ENCODE results near the gene PLA2G7.
"Not testable (repeated sequence)": the region's sequence is repeated elsewhere in the genome, so short reads cannot be mapped to it uniquely, and the experiment has no call there.

Gene PLA2G7

DNA sequence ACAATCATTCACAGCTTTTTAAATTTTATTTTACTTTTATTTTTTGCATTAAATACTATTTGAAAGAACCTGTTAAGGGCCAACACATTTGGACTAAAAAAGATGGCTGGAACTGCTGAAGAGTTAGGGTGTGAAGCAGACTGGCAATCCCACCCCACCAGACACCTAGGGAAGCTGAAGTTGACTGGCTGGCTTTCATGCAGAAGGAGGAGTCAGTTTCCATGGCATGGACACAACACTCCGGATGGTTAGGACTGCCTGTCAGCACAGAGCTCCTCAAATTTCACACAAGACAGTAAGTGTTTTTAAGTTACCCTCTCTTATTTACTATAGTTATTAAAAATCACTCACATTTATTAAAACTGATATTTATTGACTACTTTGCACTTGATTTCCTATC is 11.5 kb upstream of the PLA2G7 start, which contains the start of gene ANKRD66:
Gene ANKRD66 (plus strand): TSS at position 238 of the 400 bp plus-strand sequence. CDS start 5,016 bp downstream, outside the sequence.
- no peak for FAIRE-seq

GRCh38 chr6:46745973-46746372 is 10.8 kb upstream of the PLA2G7 start:
- no peak for FAIRE-seq

GRCh38 chr6:46744159-46744725 is 9.1 kb upstream of the PLA2G7 start:
- not testable (repeated sequence) for FAIRE-seq

DNA sequence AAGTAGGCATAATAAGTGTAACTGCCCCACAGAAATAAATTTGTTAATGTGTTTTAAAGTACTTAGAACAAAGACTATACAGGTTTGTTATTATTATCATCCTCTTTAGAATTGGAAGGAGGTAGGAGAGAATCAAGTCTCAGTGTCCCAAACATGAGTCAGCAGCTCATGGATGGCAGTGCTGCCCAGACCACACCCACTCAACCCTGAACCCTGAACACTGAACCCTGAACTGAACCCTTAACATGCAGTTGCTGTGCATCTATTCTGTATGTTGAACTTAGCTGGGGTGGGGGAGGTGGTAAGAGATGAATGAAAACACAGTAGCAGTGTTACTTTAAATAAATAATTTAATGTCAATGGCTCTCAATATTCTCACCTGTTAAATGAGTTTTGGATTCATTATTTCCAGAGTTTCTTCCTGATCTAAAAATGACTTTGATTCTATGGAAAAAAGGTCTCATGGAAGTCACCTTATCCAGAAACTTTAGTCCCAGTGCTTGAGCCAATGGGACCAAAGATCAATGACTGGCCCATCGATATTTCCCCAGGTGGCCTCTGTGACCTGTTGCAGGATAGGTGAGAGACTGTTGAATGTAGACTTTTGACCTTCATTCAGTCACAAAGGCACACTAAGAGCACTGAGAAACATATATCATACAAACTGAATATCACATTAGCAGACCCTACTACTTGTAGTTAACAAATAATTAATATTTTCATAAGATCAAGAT is 8.4 kb upstream of the PLA2G7 start:
- FAIRE-seq = no peak

DNA sequence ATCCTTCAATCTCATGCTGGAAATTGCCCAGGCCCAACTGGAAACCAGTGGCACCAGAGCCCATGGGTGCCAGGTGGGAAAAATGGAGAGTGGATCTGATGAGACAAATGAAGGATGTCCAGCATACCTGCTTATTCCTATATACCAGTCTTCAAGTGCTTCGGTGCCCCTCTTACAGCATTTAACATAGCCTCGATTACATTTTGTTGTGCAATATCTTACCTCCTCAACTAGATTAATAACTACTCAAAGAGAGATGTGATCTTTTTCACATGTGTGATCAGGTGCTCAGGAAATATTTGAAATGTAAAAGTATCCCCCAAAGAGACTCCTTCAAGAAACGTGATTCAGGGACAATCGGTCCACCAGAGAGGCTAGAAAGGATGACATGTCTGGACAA is 6.7 kb upstream of the PLA2G7 start:
- FAIRE-seq = no peak

GRCh38 chr6:46741482-46741881 is 6.3 kb upstream of the PLA2G7 start:
- FAIRE-seq = no peak

- no peak for FAIRE-seq
These were observed 1.7 kb upstream of the PLA2G7 start for GRCh38 chr6:46736906-46737305.

- FAIRE-seq = no peak
These were observed 501 bp upstream of the PLA2G7 start for GRCh38 chr6:46735720-46736031.

DNA sequence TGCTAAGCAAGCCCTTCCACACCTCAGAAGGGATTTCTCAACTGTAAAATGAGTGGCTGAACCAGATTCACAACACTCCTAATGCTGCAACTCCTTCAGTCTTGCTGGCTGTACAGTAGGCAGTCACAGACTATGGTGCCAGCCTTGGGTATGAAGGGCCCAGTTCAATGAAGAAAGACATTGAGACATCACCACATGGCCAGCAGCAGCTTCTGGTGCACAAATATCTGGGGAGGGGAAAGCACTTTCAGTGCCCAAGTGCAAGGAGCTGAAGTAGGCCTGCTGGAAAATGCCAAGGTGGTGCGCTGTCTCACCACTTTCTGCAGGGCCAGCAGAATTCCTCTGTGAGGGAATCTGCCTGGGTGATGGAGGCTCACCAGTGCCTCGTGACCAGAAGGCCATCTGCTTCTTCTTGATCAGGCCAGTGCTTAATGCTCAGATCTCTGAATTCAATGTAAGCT is 1.8 kb downstream of the PLA2G7 start:
- FAIRE-seq = no peak

GRCh38 chr6:46730921-46731461 is 4.2 kb downstream of the PLA2G7 start:
- no peak for FAIRE-seq

- no peak for FAIRE-seq
These were observed 5.3 kb downstream of the PLA2G7 start for GRCh38 chr6:46729787-46730326.

- no peak for FAIRE-seq
These were observed 14.8 kb downstream of the PLA2G7 start for GRCh38 chr6:46720401-46720800.

DNA sequence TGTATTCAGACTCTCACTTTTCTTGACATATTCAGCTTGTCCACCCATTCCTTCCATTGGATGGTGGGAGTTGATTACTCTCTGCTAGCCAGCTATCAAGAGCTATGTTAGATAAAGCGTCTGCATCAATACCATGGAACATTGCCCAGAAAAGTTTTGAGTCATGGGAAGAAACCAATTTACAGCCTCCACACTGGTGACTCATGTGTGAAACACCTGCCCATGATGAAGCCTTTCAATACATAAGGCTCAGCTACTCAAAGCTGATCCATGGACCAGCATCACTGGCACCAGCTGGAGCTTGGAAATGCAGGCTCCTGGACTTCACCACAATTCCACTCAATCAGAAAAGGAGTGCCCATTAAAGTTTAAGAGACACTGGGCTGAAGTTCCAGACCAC is 16.1 kb downstream of the PLA2G7 start:
- no peak for FAIRE-seq

DNA sequence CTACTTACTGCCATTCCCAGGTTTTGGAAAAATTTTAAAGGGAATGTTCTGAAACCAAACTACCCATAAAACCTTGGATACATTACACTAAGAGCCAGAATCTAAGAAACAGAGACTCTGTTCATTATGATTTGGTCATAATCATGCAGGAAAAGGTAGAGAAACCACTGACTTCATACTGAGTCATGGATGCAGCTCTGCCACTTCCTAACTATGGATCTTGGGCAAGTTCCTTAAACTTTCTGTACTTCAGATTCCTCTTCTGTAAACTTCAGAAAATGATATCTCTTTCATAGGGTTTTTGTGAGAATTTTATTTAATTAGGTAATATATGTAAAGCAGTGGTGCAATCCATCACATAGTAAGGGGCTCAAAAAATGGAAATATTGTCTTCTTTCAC is 20.0 kb downstream of the PLA2G7 start:
- FAIRE-seq = no peak

DNA sequence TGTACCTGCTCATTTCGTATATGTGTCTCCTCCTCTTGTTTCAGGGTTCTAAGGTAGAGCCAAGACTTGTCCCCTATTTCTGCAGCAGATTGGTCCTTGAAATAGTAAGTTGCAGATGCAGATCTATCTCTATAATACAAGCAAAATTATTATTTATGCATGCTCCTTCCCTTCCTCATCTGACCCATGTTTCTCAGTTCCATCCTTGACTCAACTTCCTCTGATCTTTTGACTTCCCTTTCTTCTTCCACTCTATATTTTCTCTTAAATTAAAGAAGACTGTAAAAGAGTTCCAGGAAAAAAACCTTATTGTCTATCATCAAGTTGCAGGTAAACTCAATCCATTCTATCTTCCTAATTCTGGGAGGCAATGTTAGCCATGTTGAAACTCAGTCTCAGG is 23.7 kb downstream of the PLA2G7 start:
- FAIRE-seq = no peak

DNA sequence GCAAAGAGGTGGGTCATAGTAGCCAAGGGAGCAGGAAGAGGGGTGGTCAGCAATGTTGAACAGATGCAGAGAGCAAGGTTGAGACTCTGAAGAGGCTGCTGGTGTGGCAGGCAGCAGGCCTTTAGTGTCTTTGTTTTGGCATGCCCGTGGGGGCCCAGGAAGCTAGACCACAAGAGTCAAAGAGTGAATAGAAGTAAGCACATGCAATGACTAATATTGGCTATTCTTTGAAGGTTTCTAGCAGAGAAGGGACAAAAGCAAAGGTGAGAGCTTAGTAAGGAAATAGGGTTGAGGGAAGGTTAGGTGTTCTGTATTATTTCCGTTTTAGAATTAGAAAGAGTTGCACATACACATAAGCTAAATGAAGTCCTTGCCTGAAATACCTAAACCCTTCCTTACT is 28.7 kb downstream of the PLA2G7 start:
- no peak for FAIRE-seq

GRCh38 chr6:46704562-46704961 is 30.6 kb downstream of the PLA2G7 start:
- no peak for FAIRE-seq

- no peak for FAIRE-seq
These were observed 35.2 kb downstream of the PLA2G7 start for GRCh38 chr6:46699970-46700369.

DNA sequence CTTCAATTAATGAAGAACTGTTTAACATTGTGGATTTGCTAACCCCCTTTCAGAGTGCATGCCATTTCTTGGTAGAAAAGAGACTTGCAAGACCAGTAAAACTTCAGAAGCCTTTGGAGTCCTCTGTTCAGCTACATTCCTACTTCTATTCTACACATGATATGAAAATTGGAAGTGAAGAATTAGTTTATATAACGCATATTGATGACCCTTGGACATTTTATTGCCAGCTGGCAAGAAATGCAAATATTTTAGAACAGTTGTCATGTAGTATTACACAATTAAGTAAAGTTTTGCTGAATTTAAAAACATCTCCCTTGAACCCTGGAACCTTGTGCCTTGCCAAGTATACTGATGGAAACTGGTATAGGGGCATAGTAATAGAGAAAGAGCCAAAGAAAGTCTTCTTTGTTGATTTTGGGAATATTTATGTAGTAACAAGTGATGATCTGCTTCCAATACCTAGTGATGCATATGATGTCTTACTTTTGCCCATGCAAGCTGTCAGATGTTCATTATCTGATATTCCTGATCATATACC is 44.2 kb downstream of the PLA2G7 start:
- no peak for FAIRE-seq

DNA sequence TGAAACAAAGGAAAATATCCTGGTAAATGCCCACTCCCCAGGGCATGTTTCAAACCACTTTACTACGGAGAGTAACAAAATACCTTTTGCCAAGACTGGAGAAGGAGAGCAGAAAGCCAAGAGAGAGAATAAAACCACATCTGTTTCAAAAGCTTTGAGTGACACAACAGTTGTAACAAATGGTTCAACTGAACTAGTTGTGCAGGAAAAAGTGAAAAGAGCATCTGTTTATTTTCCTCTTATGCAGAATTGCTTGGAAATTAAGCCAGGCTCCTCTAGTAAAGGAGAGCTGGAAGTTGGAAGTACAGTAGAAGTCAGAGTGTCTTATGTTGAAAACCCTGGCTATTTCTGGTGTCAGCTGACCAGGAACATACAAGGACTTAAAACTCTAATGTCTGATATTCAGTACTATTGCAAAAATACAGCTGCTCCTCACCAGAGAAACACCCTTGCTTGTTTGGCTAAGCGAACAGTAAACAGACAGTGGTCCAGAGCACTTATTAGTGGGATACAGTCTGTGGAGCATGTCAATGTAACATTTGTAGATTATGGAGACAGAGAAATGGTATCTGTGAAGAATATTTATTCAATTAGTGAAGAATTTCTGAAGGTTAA is 44.9 kb downstream of the PLA2G7 start:
- FAIRE-seq = no peak

DNA sequence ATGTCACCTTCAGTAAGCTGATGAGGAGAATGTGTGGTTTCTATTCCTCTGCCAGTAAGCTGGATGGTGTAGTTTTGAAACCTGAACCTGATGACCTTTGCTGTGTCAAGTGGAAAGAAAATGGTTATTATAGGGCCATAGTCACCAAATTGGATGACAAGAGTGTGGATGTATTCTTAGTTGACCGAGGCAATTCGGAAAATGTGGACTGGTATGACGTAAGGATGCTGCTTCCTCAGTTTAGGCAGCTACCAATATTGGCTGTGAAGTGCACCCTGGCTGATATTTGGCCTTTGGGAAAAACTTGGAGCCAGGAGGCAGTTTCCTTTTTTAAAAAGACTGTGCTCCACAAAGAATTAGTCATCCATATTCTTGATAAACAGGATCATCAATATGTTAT is 45.5 kb downstream of the PLA2G7 start:
- no peak for FAIRE-seq

DNA sequence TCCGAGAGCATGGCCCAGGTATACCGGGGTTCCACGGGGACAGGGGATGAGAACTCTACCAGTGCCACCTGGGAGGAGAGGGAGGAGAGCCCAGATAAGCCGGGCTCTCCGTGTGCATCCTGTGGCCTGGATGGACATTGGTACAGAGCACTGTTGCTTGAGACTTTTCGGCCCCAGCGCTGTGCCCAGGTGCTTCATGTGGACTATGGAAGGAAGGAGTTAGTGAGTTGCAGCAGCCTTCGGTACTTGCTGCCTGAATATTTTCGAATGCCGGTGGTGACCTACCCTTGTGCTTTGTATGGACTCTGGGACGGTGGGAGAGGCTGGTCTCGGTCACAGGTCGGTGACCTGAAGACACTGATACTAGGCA is 46.2 kb downstream of the PLA2G7 start:
- no peak for FAIRE-seq

GRCh38 chr6:46688117-46688965 is 46.8 kb downstream of the PLA2G7 start:
- FAIRE-seq = no peak
